HG02571 (cell line): ENCODE measurements around the gene ASPHD1.
"Not testable (repeated sequence)": the region's sequence is repeated elsewhere in the genome, so short reads cannot be mapped to it uniquely, and the experiment has no call there.

ENCODE experiments used
- ATAC-seq: cut with Tn5 transposase; IDR thresholded peaks from one replicate; pipeline ENCODE4 v1.9.1; 2021; ENCODE audit warnings: mild to moderate bottlenecking, moderate library complexity; ENCODE audit not compliant: unreplicated experiment

ASPHD1 gene

GRCh38 chr16:29927070-29927905 is 27.0 kb downstream of the ASPHD1 start:
- no peak for ATAC-seq

DNA sequence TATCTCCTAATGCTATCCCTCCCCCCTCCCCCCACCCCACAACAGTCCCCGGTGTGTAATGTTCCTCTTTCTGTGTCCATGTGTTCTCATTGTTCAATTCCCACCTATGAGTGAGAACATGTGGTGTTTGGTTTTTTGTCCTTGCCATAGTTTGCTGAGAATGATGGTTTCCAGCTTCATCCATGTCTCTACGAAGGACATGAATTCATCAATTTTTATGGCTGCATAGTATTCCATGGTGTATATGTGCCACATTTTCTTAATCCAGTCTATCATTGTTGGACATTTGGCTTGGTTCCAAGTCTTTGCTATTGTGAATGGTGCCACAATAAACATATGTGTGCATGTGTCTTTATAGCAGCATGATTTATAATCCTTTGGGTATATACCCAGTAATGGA is 31.5 kb downstream of the ASPHD1 start:
- not testable (repeated sequence) for ATAC-seq

GRCh38 chr16:29940656-29941055 is 40.4 kb downstream of the ASPHD1 start:
- no peak for ATAC-seq

GRCh38 chr16:29943846-29944799 is 43.8 kb downstream of the ASPHD1 start:
- ATAC-seq: no peak

GRCh38 chr16:29947897-29948296 is 47.6 kb downstream of the ASPHD1 start:
- ATAC-seq: no peak

GRCh38 chr16:29950806-29951461 is 50.6 kb downstream of the ASPHD1 start:
- no peak for ATAC-seq

- ATAC-seq: no peak
Measured at GRCh38 chr16:29951625-29952365, 51.5 kb downstream of the ASPHD1 start.
